DMS53 (cell line): ENCODE data around the gene ANO4.
A peak's percentile ranks its signal among the peaks of the same experiment; 100 is the strongest.

Experiments
- DNase-seq: peaks from one replicate; lab custom pipeline; 2025; lab: John Stamatoyannopoulos, UW

ANO4 gene

DNA sequence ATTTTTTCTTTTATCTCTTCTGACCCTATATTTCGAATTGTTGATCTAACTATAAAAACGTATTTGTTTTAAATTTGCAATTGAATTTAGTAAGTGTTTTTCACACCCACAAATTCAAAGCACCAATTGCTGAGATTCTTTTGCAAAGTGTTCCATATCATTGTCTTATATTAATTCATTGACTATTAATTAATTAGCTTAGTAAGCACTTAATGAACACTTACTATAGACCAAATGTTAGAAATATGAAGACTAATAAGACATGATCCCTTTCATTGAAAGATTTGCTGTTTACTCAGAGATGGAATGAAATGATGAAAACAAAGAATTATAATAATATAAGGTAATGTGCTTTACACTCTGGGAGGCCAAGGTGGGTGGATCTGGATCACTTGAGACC lies 14.2 kb downstream of the ANO4 start:
- DNase-seq: no peak

DNA sequence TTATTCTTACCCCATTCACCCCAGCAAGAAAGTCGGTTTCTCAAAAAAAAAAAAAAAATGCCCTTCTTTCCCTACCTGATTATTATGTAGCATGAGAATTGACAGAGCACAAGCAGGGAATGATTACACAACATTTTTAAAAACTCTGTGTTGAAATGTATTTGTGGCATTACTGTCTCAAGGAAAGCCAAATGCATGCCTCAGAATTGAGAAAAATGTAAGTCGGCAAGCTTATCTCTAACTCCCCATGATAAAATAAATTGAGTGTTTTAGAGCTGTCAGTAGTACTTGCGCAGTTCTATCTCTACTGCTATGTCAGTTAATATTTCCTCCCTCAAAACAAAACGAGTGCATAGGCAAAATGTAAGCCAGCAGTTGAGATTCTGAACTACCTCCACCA lies 25.7 kb downstream of the ANO4 start:
- no peak for DNase-seq

DNA sequence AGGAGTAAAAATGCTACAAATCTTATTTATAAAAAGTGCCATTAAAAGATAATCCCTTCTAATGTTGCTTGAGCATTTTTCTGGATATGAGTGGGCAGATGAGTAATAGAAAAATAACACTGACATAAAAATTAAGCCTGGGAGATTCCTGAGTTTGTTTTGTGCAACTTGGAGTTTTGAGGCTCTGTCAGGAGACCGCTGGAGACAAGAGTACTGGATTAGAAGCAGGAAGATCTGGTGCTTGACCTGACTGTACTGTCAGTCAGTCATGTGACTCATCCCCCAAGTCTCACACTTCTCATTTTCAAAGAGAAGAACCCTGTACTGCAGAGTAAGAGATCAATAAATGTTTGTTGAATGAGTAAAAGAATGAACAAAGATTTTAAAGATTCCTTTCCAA lies 29.4 kb downstream of the ANO4 start:
- DNase-seq: no peak

DNA sequence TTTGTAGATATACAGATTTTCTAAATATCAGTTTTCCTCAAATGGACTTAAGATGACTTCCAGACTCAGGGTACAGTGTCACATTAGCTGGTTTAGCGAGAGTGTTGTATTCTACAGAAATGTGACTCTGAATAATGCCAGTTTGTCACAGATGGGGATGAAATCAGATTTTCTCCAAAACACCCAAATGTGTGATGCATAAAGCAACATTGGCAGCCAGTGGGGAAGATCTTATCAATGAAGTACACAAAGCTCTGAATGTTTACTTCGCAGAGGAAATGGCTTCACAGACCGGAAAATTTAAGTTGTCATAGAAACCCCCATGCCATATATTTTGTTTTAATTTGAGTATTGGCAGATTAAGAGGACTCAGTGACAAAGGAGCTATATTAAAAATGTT lies 29.9 kb downstream of the ANO4 start:
- no peak for DNase-seq

DNA sequence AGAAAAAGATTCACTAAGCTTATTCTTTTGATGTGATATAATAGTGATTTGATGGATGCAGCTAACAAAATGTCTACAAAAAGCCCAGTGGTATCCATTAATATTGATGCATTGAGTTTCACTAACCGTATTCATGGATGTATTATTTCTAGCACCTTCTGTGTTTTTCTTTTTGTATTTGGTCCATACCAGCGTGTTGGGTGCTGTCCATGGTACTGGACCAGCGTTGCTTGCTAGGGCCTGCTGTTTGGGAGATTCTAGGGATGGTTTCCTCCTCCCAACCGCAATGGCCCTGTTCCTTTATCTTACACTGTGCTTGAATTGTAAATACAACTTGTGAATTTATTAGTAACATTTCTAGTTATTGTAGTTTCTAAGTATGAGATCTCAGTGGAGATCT lies 31.7 kb downstream of the ANO4 start:
- peak; percentile 42 for DNase-seq

DNA sequence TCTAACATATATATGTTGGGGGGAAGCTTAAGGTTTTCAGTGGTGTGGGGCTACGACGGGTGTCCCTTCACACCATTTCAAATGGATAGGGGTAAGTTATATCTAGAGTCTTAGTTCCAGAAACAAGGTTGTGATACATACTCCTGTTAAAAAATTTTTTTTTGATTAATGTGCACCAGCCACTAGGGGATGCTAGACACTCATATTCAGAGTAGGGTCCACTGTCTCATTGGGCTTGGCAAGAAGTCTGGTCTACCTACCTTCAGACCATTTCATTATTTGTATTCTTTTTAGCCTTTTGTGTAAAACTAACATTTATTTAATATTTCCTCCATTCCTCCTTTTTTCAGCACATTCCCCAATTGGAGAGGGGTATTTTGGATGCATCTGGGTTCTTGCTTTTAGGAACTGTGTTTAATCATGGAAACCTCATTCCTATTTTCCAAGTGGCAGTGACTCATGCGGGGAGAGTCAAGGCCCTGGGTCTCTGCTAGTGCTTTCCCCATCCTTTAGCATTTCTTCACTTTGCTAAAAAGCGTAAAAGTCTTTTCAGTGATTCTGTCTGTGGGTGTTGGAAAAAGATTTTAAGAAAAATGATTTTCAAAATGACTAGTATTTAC lies 33.4 kb downstream of the ANO4 start:
- DNase-seq: peak; percentile 88

DNA sequence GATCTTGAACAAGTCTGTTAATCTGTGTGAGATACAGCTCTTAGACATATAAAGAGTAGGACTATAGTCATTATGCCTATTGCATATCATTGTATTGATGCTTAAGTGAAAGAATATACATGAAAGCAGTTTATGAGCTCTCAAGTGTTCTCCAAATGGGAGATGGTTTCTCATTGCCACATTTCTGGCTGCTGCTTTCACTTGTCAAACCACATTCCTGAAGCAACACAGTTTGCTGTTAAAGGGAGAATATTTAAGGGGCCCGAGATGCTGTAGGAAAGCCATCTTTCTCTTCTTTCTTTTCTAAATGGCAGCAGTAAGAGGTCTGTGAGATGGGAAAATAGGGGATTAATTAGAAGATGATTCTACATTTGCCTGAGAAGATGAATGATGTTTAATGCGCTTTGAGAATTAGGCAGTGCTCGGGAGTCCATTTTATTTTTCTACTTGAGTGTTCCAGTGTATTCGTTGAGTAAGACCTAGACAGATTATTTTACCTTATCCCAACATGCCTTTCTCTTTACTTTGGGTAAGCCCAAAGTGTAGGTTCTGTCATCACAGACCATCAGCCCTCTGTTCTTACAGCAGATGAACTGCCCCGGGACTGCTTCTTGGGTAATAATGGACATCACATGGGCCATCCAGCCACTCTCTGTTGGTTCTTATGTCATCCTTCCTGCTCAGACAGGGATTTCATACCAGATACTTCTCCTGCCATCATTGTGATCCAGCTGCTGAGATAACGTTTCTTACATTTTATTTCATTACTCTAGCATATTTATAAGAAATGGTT lies 35.6 kb downstream of the ANO4 start:
- no peak for DNase-seq

DNA sequence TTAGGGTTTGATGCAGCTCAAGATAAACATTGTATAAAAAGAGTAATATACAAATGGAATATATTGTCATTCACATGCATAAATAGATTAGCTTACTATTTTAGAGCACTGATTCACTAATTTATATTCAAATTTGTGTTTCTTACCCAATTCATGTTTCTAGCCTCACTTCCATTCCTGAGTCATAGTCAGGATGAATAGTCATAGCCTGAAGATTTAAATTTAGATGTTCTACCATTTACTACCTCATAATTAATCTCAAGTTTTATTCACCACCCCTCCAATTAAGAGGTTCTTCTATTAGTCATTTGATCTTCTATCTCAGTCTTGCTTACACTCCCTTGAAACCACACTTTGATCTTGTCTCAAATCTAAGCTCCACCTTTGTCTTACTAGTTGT lies 38.7 kb downstream of the ANO4 start:
- no peak for DNase-seq

DNA sequence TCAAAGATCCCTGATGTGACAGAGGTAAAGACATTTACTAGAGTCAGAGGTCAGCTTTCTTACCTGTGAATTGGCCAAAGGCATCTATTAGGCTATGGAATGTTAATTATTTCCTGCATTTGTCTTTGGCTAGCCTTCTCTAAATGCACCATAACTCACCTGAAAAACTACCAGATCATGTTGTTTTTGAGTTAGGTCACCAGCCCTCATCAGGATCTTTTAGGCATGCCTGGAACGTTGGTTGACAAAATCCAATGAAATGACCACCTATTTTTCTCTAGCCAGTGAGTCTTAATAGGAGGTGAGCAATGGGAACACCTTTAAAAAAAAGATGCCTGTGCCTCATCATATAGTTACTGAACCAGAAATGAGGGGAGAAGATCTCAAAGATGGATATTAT lies 46.2 kb downstream of the ANO4 start:
- no peak for DNase-seq

DNA sequence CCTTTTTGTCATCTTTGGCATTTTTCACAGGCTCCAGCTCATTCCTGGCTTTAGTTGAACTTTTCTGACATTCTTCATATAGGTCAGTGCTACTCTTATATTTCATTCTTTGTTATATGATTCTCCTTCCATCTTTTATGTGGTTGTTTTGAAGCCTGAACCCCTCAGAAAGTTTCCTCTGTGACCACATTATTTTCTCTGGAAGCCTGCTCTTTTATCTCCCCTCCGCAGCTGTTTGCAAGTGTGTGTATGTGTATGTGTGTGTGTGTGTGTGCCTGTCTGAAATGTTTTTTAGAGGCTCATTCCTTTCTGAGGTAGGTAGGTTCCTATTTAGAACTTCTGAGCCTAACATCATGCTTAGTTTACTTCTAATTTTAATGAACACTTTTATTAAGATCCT lies 47.6 kb downstream of the ANO4 start:
- DNase-seq: peak; percentile 19

DNA sequence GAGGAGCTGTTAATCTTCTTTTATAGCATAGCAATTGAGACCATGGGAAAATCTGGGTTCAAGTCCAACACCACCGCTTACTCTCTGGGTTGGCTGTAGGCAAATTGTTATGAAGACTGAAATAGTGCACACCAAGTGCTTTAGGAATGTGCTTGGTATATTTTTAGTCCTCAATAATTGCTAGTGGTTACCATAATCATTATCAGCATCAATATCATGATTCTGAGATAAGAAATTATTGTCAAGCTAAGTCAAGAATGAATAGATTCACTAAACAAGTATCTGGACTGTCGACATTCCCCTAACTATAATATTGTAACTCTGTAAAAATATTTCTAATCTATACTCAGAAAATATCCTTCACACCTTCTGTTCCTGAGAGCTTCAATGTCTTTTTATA lies 48.5 kb downstream of the ANO4 start:
- DNase-seq: no peak

DNA sequence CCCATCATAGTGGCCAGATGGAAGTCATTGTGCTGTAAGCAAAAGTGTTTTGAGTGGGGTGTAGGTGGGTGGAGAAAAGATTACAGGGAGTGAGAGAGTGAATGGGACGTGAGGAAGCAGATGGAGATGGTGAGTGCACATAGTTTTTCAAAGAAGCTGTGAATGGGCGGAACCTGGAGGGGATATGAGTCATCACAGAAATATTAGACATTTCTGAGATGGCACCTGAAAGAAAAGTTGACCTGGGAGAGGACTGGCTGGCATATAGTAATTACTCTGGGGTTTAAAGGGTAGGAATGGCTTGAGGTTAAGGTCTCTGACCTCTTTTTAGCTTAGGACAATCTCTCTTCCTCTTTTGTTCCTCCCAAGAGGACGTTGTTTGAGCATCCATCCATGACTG lies 50.5 kb downstream of the ANO4 start:
- DNase-seq: peak; percentile 59

DNA sequence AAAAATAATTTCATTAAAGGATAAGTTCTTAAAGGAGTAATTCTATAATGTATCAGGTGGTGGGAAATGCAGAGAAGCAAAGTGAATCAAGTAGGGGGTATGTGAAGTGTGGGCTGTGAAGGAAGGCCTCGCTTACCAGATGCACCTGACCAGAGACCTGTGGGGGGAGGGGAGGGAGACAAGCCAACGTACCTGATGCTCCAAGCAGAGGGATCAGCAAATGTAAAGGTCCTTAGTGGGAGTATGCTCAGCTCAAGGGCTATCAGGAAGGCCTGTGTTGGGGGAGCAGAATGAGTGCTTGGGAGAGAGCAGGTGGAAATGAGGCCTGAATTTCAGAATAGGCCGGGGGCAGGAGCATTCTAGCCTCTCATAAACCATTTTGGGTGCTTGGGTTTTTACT lies 57.1 kb downstream of the ANO4 start:
- DNase-seq: no peak

DNA sequence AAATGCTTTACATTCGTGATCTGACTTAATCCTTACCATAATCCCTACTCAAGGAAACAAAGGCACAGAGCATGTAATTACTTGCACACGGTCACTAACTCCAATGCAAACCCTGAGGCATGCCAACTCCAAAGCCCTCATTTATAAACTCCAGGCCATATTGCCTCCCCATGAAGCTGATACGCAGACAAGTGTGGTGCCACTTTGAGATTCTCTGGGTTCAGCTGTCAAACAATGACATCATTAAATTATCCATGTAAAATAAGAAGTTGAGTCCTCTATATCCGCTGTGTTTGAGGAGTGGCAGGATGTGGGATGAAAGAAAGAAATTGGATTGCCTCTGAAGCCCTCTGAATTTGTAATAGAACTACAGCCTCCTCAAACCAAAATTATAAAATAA lies 62.8 kb downstream of the ANO4 start:
- no peak for DNase-seq

DNA sequence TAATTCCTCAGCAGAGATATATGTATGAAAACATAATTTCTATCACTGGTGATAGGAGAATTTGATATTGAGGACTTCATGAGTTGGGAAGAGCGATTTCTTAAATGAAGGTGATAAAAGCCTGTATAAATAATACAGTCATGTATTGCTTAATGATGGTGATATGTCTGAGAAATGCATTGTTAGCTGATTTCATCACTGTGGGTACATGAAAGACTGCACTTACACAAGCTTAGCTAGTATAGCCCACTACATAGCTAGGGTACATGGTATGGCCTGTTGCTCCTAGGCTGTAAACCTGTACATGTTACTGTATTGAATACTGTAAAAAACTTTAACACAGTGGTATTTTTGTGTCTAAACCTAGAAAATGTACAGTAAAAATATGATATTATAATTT lies 63.4 kb downstream of the ANO4 start:
- DNase-seq: no peak

DNA sequence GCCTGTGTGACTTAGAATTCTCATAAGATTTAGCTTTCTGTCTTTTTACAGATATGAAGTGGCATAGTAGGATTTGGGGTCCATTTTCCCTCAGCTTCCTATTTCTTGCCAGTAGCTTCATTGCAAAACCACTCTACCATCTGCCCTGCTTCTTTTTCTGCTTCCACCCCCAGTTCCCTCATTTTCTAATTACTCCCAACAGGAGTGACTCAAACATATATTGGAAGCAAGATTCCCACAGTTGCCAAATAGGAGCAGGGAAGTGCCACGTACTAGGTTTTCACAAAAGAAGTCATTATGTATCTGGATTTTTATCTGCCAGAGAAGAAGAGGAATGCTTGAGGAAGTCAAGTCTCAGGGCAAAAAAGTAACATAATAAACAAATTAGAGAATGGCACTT lies 64.1 kb downstream of the ANO4 start:
- DNase-seq: no peak

DNA sequence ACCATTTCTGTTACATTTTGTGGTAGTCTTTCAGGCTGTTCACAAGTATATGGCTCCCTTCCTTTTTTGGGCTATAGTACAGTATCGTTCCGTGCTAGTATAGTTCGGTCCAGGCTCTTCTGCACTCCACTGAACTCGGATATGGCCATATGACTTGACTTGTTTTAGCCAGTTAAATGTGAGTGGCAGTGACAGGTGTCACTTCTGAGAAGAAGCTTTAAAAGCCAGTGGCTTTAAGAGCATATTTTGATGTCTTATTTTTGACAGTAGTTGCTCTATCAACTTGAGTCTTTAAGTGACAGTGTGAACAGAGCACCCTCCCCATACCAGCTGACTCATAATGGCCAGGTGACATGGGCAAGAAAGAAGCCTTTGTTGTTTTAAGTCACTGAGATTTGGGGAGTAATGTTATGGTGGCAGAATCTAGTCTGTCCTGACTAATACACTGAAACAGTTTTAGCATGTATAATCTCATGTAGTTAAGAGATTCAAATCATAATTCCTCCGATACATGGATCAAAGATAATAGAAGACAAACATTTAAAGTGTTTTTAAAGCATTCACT lies 64.6 kb downstream of the ANO4 start:
- peak; percentile 14 for DNase-seq

DNA sequence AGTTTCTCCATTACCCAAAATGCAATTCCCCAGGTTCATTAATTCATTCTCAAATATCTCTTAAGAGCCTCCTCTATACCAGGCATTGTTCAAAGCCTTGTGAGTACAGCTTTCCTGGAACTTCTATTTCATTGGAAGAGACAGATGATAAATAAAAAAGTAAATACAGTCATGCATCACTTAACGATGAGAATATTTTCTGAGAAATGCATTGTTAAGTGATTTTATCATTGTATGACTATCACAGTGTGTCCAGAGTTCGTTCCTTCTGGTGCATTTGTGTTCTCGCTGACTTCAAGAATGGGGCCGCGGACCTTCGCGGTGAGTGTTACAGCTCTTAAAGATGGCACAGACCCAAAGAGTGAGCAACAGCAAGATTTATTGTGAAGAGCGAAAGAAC lies 66.0 kb downstream of the ANO4 start:
- DNase-seq: peak; percentile 61

DNA sequence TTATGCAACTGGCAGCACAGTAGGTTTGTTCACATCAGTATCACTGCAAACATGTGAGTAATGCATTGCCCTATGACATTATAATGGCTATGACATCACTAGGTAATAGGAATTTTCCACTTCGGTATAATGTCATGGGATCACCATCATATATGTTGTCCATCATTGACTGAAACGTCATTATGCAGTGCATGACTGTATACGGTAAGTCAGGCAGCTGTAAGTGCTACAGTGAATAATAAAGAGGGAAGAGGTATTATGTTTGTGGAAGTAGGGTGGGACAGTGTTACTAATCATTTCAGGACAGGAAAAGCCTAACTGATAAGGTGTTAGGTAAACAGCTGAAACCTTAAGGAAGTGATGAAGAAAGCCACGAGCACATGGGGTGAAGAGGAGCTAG lies 68.1 kb downstream of the ANO4 start:
- no peak for DNase-seq

DNA sequence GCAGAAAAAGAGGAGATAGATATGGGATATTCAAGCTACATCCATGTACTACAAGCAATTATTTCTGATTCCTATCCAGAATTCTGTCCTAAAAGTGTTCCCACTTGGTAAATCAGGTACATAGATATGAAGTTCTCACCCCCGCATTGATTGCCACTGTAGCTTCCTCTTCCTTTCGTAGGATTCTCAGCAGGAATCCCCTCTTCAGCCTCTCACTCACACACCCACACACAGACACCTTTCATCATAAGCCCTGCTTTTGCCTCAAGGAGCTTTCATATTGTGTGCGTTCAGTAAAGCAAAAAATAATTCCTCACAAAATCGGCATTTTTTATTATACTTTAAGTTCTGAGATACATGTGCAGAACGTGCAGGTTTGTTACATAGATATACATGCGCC lies 69.8 kb downstream of the ANO4 start:
- DNase-seq: no peak

DNA sequence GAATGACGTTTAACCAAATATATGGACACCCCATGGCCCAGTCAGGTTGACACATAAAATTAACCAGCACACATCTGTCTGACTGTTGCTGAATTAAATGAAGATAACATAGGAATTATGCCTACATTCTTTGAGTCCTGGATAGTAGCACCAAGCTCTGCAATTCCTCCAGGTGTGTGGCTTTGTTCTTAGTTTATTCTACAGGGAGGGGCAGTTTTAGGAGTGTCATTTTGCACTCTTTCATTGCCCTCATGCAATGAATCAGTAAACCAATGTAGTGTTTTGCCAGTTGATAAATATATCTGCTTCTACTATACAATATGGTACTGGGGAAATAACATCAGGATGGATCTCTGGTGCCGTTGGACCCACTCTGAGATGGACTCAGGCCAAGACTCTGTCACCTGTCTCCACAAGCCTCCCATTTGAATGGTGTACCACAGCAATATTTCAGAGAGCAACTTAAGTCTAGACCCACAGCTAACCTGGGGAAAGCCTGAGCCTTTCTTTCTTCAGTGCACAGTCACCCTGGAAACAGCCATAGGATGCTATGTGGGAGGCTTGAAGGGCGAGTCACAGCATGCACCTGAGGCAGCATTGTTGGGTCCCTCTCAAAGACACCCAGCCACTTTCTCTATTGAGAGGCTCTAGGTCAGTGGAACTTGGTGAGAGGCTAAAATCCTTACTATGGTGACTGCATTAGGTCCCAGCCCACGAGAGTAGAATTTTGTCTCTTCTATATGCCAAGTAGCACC lies 73.2 kb downstream of the ANO4 start:
- peak; percentile 15 for DNase-seq

DNA sequence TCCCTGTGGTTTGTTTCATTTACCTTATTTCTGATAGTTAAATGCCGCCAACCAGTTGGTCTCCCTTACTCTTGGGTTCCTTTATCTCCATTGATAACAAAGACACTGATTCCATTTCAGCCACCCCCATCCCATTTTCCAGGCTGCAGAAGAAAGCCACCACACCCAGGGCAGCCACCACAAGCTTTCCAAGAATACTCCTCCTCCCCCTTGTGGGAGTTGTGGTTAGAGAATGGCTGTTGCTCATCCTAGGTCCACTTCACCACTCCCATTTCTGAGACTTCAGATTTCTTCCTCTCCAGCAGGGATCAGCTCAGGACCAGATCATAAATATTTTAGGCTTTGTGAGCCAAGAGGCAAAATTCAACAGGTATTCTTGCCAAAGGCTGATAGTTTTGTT lies 73.9 kb downstream of the ANO4 start:
- no peak for DNase-seq

DNA sequence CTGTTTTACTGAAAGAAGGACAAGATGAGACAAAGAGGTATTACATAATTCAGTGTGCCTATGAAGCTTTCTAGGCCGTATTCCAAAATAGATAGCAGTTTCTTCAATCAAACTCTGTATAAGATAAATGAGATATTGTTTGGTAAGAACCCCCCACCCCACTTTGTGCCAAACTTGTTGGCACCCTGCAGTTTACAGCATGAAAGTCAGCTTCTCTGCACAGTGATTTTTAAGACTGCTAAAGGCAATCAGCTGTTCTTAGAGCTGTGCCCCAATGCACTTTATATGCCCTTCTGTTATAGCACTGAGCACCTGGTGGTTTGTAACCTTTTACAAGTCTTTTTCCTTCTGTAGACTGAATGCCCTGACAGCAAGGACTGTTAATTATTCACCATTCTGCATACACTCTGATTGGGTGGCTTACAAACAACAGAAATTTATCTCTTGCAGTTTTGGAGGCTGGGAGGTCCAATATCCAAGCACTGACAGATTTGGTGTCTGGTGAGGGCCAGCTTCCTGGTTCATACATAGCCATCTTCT lies 76.7 kb downstream of the ANO4 start:
- DNase-seq: peak; percentile 19
